H1 (cell line): ENCODE results near the gene RERG. TPM values are rescaled to one million over a fixed set of nuclear protein-coding genes. Genes with fewer than 3 reads are reported as not detected.

Experiments used
- PHF8 ChIP-seq: fragments of 200-600 bp; sonication (generic); conservative IDR thresholded peaks from 2 replicates; pipeline ENCODE4 v1.7.1; 2012; ENCODE audit warnings: low read depth, mild to moderate bottlenecking, inconsistent platforms, low read length, moderate library complexity
- RBBP5 ChIP-seq: IDR thresholded peaks from 2 replicates; pipeline ENCODE4 v1.7.1; 2012; ENCODE audit warnings: low read depth, mild to moderate bottlenecking, inconsistent platforms, low read length, moderate library complexity, borderline replicate concordance
- polyA plus RNA-seq, 7 experiments: library from polyadenylated mRNA; depleted of rRNA in 3 of 7; stranded (reverse) in 5 of 7; unstranded in 2 of 7; fragments of >200 nt in 5 of 7; fragments of 200-250 nt in 2 of 7; gene quantifications; 1 replicate in 5 of 7; 2 replicates in 1 of 7; 4 replicates in 1 of 7; pipeline versions ENCODE4 v1.2.1 to v1.2.3, GENCODE V29; 2011 to 2013; ENCODE audit warnings: missing spikeins in 2 of 7, mixed read lengths in 2 of 7
- total RNA-seq: library from RNA; stranded (reverse); fragmentation: NEBNext Ultra II Directional; extraction: Animal tissue kit (Norgen Biotek cat#: 25700); gene quantifications from 2 replicates; pipeline ENCODE4 v1.2.1, GENCODE V29; 2021

RERG gene
- total and polyA plus RNA-seq, 2 of the 8 experiments (the other 6 are each of a cell fraction or from before 2014, with no cell fraction given): 0.12 to 0.86 TPM

- TF ChIP-seq RBBP5: no peak
- no peak for TF ChIP-seq PHF8
These were observed 146.9 kb downstream of the RERG start (continued) for GRCh38 chr12:15074351-15074750.
